NB4 (cell line): Measurements from ENCODE around the gene OR5W2.

Experiments
- CTCF ChIP-seq: IDR thresholded peaks from one replicate; pipeline ENCODE4 v1.5.1; 2012; ENCODE audit warnings: low read depth, low read length
- POLR2A ChIP-seq: IDR thresholded peaks from 2 replicates; pipeline ENCODE4 v1.6.1; 2011; ENCODE audit warnings: mild to moderate bottlenecking; ENCODE audit not compliant: insufficient read length; ENCODE audit errors: extremely low read depth

- TF ChIP-seq CTCF = peak; percentile 20
- TF ChIP-seq POLR2A = no peak
Measured at GRCh38 chr11:55942785-55943392, 28.5 kb upstream of the OR5W2 start.
